NB4 (cell line): ENCODE measurements around the gene EPSTI1.

Experiments
- CTCF ChIP-seq: IDR thresholded peaks from one replicate; pipeline ENCODE4 v1.5.1; 2012; ENCODE audit warnings: low read depth, low read length
- MYC ChIP-seq: IDR thresholded peaks from 2 replicates; pipeline ENCODE4 v1.6.1; 2011; ENCODE audit warnings: low read depth, low read length
- POLR2A ChIP-seq: IDR thresholded peaks from 2 replicates; pipeline ENCODE4 v1.6.1; 2011; ENCODE audit warnings: mild to moderate bottlenecking; ENCODE audit not compliant: insufficient read length; ENCODE audit errors: extremely low read depth
- TF ChIP-seq, protein P1 (sequence below): IDR thresholded peaks from 2 replicates; pipeline ENCODE4 v1.6.1; 2011; ENCODE audit warnings: low read depth, low read length

- TF ChIP-seq, protein P1, sequence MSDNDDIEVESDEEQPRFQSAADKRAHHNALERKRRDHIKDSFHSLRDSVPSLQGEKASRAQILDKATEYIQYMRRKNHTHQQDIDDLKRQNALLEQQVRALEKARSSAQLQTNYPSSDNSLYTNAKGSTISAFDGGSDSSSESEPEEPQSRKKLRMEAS: no peak
- TF ChIP-seq CTCF: peak; percentile 5
- TF ChIP-seq MYC: no peak
- no peak for TF ChIP-seq POLR2A
Observed at GRCh38 chr13:42836930-42837690, 154.9 kb downstream of the EPSTI1 start.
